GM12873 (cell line): ENCODE results near the gene CBFA2T3.

Experiments
- TF ChIP-seq, protein P1 (sequence below): IDR thresholded peaks from 2 replicates; pipeline ENCODE4 v1.5.1; 2012; ENCODE audit warnings: low read depth, mild to moderate bottlenecking, moderate library complexity, low read length, control low read depth; ENCODE audit not compliant: insufficient read depth; ENCODE audit errors: missing control alignments

Gene CBFA2T3

DNA sequence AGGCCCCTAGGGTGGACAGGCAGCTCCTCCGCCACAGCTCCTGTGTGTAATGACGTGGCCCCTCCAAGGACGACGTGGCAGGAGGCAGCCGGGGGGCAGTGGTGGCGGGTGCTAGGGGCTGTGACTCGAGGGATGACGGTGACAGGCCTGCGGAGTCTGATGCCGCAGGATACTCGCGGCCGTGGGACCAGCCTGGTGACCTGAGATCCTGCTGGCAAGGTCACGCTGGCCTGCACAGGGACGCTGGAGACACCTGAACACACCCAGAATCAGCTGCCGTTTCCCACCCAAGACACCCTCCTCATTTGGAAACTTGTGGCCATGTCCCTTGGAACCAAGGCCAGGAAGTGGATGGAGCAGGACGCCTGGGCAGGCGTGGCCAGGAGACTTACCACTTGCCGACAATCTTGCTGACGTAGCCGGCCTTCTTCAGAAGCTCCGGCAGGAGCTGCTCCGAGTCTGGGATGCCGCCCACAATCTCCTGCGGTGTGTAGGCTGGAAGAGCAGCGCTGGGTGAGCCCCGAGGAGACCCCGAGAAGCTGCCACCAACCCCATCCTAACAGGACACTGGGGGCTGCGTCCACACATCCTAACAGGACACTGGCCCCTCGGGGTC, 136.3 kb downstream of the CBFA2T3 start:
- TF ChIP-seq, protein P1, sequence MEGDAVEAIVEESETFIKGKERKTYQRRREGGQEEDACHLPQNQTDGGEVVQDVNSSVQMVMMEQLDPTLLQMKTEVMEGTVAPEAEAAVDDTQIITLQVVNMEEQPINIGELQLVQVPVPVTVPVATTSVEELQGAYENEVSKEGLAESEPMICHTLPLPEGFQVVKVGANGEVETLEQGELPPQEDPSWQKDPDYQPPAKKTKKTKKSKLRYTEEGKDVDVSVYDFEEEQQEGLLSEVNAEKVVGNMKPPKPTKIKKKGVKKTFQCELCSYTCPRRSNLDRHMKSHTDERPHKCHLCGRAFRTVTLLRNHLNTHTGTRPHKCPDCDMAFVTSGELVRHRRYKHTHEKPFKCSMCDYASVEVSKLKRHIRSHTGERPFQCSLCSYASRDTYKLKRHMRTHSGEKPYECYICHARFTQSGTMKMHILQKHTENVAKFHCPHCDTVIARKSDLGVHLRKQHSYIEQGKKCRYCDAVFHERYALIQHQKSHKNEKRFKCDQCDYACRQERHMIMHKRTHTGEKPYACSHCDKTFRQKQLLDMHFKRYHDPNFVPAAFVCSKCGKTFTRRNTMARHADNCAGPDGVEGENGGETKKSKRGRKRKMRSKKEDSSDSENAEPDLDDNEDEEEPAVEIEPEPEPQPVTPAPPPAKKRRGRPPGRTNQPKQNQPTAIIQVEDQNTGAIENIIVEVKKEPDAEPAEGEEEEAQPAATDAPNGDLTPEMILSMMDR, result no peak

DNA sequence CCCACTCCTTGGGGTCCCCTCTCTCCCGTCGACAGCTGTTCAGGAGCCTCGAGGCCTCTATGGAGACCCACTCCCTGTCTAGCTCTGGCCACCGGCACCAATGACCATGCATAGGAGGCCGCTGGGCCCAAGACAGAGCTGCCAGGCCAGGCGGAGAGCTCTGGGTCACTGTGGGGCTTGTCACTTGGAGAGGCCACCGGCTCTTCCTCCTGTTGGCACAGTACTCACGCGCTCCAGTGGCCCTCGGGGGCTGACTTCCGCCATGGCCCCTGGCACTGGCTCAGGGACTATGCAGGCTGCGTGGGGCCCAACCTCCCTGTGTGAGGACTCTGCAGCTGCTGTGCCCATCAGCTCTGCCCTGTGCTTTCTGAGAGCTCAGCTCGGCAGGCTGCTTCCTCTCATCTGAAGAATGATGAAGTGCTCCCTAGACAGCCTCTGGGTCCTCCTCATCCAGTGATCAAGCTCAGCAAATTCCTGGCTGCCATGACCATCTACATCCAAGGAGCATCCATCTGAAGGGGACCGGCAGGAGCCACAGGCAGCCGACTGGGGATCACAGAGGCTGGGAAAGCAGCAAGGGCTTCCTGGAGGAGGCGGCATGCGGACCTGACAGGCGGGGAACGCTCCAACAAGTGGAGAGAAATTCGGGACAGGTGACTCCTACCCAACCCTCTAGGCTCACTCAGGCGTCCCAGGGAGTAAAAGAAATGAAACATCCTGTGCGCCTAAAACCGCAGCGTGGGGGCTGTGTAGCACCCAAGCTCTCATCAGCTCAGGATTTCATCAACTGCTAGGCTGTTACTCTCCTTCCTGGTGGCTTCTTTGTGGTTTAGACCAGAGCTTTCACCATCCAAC, 137.0 kb downstream of the CBFA2T3 start:
- TF ChIP-seq, protein P1, result no peak

DNA sequence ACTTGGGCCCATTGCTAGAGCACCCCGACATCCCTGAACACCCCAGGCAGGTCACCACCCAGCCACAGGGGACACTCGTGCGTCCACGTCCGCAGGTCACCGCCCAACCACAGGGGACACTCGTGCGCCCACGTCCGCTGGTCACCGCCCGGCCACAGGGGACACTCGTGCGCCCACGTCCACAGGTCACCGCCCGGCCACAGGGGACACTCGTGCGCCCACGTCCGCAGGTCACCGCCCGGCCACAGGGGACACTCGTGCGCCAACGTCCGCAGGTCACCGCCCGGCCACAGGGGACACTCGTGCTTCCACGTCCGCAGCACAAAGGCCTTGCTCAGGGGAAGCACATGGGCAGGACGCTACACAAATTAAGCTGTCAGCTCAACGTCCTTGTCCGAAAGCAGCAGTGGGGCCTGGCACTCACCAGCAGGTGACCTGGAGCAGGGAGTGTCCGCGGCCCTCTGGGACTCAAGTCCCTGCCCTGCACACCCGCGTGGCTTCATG, 137.9 kb downstream of the CBFA2T3 start:
- TF ChIP-seq, protein P1, result peak; percentile 29

DNA sequence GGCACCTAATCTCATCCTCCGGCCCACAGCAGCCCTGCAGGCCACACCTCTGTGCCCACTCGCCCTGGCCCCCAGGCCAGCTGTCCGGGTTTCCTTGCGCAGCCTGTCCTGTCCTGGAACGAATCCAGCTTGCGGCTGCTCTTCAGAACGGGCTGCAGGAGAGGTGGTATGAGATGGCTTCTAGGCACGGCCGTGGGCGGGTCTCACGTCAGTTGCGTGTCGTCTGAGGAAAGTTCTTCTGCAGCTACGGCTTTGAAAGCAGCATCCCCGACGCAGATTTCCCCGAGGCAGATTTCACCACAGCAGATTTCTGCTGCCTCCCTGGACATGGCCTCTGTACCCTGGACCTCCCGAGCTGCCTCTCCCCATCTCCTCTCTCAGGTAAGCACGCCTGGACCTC, 138.4 kb downstream of the CBFA2T3 start:
- TF ChIP-seq, protein P1, result no peak

DNA sequence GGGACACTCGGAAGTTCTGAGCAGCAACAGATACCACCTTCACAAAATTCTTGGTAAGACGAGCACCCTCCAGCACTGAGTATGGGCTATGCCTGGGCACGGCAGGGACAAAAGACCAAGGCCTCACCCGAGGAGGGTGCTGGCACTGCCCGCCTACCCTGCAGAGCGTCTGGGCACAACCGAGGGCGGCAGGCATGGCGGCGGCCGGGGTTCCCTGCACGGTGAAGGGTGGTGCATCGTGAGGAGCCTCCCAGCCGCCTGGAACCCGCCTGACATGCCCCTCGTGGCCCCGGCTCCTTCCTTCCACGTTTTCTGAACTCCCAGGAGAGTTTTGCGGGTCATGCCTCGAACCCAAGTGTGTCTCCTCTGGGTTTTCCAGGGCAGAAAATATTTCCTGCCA, 139.2 kb downstream of the CBFA2T3 start:
- TF ChIP-seq, protein P1, result no peak

DNA sequence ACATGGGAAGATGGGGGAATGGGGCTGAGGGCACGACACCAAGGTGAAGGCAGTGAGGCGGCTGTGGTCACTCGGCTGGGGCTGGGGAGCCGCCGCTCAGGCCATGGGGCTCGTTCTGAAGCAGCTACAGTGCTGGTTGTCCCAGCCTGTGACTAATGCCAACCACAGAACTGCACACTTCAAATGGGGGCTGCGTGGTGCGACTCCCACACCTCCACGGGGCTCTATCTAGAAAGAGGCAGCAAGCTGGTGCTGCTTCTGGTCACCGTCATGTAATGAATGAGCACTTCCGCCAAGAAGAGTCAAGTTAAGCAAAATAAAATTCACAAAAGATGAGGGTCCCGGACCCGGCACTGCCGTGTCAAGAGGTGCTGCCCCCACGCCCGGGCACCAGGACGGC, 140.2 kb downstream of the CBFA2T3 start:
- TF ChIP-seq, protein P1, result no peak

DNA sequence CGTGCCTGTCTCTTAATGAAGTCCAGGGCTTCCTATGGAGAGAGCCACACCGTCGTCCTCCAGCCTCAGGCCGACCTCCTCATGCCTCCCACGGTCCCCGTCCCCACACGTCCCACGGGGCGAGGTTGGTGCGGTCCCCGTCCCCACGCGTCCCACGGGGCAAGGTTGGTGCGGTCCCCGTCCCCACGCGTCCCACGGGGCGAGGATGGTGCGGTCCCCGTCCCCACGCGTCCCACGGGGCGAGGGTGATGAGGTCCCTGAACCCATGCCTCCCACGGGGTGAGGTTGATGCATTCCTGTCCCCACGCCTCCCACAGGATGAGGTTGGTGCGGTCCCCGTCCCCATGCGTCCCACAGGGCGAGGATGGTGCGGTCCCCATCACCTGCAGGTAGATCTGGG, 141.2 kb downstream of the CBFA2T3 start:
- TF ChIP-seq, protein P1, result no peak
